Cardiac muscle cell (in vitro differentiated cells and primary cell): Measurements from ENCODE around the gene SYNE3. TPM values are rescaled to one million over a fixed set of nuclear protein-coding genes. Genes with fewer than 3 reads are reported as not detected.

Experiments used
- DNase-seq, 2 donors: peaks; one replicate each; pipeline versions ENCODE4 v3.0.0 to v3.0.0-alpha.2; 2010 to 2017; ENCODE audit warnings: low read depth in 1 of 2, low spot score in 1 of 2
- H3K27ac ChIP-seq: fragments of 200-600 bp; sonication (generic); 2 replicates; pipeline ENCODE4 v1.5.1; 2016
- H3K27me3 ChIP-seq: fragments of 200-600 bp; sonication (generic); 2 replicates; pipeline ENCODE4 v1.6.0; 2016; ENCODE audit warnings: control low read depth
- H3K36me3 ChIP-seq: fragments of 200-600 bp; sonication (generic); 2 replicates; pipeline ENCODE4 v1.5.1; 2016; ENCODE audit warnings: control low read depth
- H3K4me1 ChIP-seq: fragments of 200-600 bp; sonication (generic); 2 replicates; pipeline ENCODE4 v1.8.1; 2017; ENCODE audit warnings: low read depth, mild to moderate bottlenecking, mixed run types
- H3K4me3 ChIP-seq: fragments of 200-600 bp; sonication (generic); 2 replicates; pipeline ENCODE4 v1.5.1; 2016; ENCODE audit warnings: mild to moderate bottlenecking
- H3K9me3 ChIP-seq: fragments of 200-600 bp; sonication (generic); 2 replicates; pipeline ENCODE4 v1.5.1; 2017; ENCODE audit warnings: low read depth, mild to moderate bottlenecking, control low read depth
- polyA plus RNA-seq: library from polyadenylated mRNA; unstranded; fragments of >200 nt; fragmentation: Nextera tagmentation; extraction: Ambion mirVana; gene quantifications from 2 replicates; pipeline ENCODE4 v1.2.1, GENCODE V29; 2016
- total RNA-seq: library from RNA; depleted of rRNA; stranded (reverse); fragments of >200 nt; gene quantifications from 2 replicates; pipeline ENCODE4 v1.2.3, GENCODE V29; 2016
- TF ChIP-seq, protein P1 (sequence below): IDR thresholded peaks from 2 replicates; pipeline ENCODE4 v1.5.1; 2012; ENCODE audit warnings: low read depth, mild to moderate bottlenecking, low read length

The SYNE3 gene
- total and polyA plus RNA-seq, 2 experiments from 2014 or later, result 0.09 to 2.0 TPM

DNA sequence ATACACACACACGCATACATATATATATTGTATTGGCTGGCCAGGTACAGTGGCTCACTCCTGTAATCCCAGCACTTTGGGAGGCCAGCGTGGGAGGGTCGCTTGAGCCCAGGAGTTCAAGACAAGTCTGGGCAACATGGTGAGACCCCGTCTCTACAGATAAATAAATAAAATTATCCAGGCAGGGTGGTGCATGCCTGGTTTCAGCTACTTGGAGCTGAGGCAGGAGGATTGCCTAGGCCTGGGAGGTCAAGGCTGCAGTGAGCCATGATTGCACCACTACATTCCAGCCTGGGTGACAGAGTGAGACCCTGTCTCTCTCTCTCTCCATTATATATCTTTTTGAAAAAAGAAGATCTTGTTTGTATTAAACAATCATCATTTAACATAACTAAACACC is 4.6 kb upstream of the SYNE3 start:
- TF ChIP-seq, protein P1, sequence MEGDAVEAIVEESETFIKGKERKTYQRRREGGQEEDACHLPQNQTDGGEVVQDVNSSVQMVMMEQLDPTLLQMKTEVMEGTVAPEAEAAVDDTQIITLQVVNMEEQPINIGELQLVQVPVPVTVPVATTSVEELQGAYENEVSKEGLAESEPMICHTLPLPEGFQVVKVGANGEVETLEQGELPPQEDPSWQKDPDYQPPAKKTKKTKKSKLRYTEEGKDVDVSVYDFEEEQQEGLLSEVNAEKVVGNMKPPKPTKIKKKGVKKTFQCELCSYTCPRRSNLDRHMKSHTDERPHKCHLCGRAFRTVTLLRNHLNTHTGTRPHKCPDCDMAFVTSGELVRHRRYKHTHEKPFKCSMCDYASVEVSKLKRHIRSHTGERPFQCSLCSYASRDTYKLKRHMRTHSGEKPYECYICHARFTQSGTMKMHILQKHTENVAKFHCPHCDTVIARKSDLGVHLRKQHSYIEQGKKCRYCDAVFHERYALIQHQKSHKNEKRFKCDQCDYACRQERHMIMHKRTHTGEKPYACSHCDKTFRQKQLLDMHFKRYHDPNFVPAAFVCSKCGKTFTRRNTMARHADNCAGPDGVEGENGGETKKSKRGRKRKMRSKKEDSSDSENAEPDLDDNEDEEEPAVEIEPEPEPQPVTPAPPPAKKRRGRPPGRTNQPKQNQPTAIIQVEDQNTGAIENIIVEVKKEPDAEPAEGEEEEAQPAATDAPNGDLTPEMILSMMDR, result no peak
- H3K9me3 ChIP-seq, result no peaks in the 10 kb centered on the region
- H3K27ac ChIP-seq, result no peak overlapping the region
- H3K36me3 ChIP-seq, result no peaks in the 10 kb centered on the region
- no peak overlapping the region for H3K4me3 ChIP-seq
- no peak for DNase-seq
- H3K27me3 ChIP-seq, result no peaks in the 10 kb centered on the region
- peaks cover 12% of the 10 kb centered on the region for H3K4me1 ChIP-seq

DNA sequence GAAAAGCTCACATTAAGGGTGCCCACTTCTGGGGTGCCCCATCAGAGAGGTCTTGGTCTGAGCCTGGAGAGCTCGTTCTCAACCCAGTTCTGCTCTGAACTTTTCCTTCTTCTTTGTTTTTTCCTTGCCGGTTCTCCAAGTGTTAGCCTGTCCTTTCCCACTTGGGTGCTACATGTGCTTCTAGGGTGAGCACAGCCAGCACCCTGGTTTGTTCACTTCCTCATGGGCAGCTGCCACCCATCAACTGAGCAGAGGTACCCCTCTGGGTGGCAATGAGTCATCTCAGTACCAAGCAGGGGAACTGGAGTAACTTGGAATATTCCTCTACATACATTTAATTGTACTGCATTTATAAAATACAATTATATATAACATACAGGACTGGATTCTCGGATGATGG is 3.9 kb upstream of the SYNE3 start:
- Histone ChIP-seq H3K27me3 (no peaks in the 10 kb centered on the region), H3K4me1 (peaks cover 12% of the 10 kb centered on the region), H3K9me3 (no peaks in the 10 kb centered on the region), H3K36me3 (no peaks in the 10 kb centered on the region), H3K27ac (no peak overlapping the region), H3K4me3 (no peak overlapping the region)
- no peak for DNase-seq
- TF ChIP-seq, protein P1, result no peak

DNA sequence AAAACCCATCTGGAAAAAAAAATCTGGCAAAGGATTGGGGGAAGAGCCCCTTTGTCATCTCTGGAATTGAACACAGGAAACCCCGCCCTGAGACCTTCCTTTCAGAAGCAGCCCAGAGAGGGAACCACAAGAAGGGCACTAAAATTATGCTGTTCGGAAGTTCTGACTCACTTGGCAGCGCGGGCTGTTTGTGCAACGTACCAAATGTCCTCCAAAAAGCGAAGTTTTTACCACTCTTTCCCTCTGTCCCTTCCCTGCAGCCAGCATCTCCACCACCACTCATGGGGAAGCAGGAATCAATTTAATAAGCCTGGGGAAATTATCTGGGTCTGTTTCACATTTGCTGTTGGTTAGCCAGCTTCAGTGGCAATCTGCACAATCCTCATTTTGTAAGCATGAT is 3.2 kb upstream of the SYNE3 start:
- peak in 1 of 2 donors; percentile 86 for DNase-seq
- H3K27ac ChIP-seq, result no peak overlapping the region
- no peaks in the 10 kb centered on the region for H3K9me3 ChIP-seq
- H3K27me3 ChIP-seq, result no peaks in the 10 kb centered on the region
- peaks cover 17% of the 10 kb centered on the region for H3K4me1 ChIP-seq
- H3K36me3 ChIP-seq, result no peaks in the 10 kb centered on the region
- TF ChIP-seq, protein P1, result no peak
- no peak overlapping the region for H3K4me3 ChIP-seq

DNA sequence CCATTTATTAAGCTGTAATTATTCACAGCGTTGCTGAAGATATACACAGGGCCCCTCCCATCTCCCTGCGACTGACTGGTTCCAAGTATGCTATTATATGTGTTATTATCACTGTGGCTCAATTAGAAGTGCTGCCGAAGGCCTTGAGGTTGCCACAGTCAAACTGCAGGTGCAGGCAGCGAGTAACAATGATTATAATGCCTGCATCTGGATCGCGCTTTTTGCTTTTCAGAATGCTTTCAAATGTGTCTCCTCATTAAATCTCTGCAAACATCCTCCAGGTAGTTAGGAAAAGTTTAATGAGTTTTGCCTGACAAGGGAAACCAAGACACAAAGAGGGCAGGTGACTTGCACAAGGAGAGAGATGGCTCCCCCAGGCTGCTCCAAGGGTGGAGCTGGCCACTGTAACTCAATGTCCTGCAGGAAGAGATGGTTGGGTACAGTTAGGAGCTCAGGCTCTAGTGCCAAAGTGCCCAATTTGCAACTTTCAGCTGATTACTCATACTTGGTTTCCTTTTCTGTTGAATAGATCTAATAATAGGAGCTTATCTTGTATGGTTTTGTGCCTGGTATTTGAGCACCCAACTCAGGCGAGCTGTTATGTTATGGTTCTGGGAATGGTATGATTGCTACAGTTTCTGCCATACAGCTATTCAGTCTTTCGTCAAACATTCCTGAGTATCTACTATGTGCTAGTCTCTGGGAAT is 1.7 kb upstream of the SYNE3 start:
- TF ChIP-seq, protein P1, result no peak
- Histone ChIP-seq H3K9me3 (no peaks in the 10 kb centered on the region), H3K27me3 (no peaks in the 10 kb centered on the region), H3K36me3 (no peaks in the 10 kb centered on the region), H3K27ac (no peak overlapping the region), H3K4me1 (peaks cover 15% of the 10 kb centered on the region), H3K4me3 (no peak overlapping the region)
- peak in 1 of 2 donors; percentile 74 for DNase-seq

DNA sequence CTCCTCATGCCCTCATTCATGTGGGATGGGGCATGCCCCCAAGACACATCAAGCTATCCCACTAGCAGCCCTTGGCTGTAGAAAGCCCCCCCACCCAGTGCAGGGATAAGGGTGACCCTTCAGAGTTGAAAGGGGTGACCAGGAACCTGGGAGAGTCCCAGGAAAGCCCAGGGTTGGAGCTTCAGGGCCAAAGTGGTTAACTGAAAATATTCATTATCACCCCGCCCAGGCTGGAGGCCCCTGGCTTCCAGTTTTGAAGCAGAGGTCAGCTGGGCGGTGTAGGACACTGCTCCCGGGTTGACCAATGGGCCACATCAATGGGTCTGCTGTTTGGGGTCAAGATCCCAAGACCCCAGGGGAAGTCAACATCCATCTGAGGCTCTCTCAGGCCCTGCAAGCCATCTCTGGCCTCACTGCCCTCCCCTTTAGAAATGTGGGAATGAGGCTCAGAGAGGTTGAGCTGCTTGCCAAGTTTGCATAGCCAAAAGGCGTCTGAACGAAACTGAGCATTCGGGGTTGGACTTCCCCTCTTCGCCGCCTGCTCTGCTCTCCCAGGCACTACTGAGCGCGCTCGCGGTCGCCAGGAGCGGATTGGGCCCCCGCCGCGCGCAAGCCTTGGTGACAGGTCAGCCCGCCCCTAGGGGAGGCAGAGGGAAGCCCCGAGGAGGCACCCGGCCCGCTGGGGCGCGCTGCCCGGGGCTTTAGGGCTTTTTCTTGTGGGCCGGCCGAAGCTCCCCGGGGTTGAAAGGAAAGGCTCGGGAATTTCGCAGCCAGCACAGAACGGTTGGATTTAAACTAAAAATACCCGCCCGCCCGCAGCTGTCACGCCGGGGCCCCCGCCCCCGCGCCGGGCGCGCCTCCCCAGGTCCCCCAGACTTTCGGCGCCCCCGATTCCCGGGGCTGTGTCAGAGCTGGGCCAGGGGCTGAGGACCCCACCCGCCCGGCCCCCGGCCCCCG is 576 bp downstream of the SYNE3 start:
- no peaks in the 10 kb centered on the region for H3K9me3 ChIP-seq
- TF ChIP-seq, protein P1, result peak; percentile 19
- H3K27ac ChIP-seq, result no peak overlapping the region
- H3K4me3 ChIP-seq, result peak overlapping the region; percentile 73
- peak; percentile 60 to 83 for DNase-seq
- no peaks in the 10 kb centered on the region for H3K36me3 ChIP-seq
- H3K4me1 ChIP-seq, result peaks cover 15% of the 10 kb centered on the region
- H3K27me3 ChIP-seq, result no peaks in the 10 kb centered on the region
